K562 (cell line): ENCODE measurements around the gene MRPL27. TPM values are rescaled to one million over a fixed set of nuclear protein-coding genes. Genes with fewer than 3 reads are reported as not detected.

ENCODE experiments used
- ELF2 ChIP-seq: fragments of 250-450 bp; sonication (Bioruptor Pico); IDR thresholded peaks from 2 replicates; pipeline ENCODE4 v1.5.0; 2021; ENCODE audit warnings: mild to moderate bottlenecking
- HNRNPLL ChIP-seq: fragments of 200-400 bp; formaldehyde crosslinking; IDR thresholded peaks from 2 replicates; pipeline ENCODE4 v1.6.1; 2017; ENCODE audit warnings: low read length, low read depth, mild to moderate bottlenecking; ENCODE audit not compliant: poor library complexity, severe bottlenecking
- ILK ChIP-seq: fragments of 450-650 bp; IDR thresholded peaks from 2 replicates; pipeline ENCODE4 v1.6.1; 2016; ENCODE audit warnings: missing genetic modification characterization, low read depth, mild to moderate bottlenecking, missing compliant biosample characterization, moderate library complexity, borderline replicate concordance
- MEIS2 ChIP-seq: fragments of 450-650 bp; IDR thresholded peaks from 2 replicates; pipeline ENCODE4 v1.6.1; 2014; ENCODE audit warnings: mild to moderate bottlenecking; ENCODE audit not compliant: partially characterized antibody
- NFIC ChIP-seq: fragments of 450-650 bp; IDR thresholded peaks from 2 replicates; pipeline ENCODE4 v1.6.1; 2017; ENCODE audit warnings: mild to moderate bottlenecking, inconsistent platforms
- NR1H2 ChIP-seq: sonication (generic); formaldehyde crosslinking; IDR thresholded peaks from 2 replicates; pipeline ENCODE4 v1.4.0; 2020; ENCODE audit warnings: mild to moderate bottlenecking, missing genetic modification reagents
- PTTG1 ChIP-seq: fragments of 450-650 bp; IDR thresholded peaks from 2 replicates; pipeline ENCODE4 v1.6.1; 2016; ENCODE audit warnings: low read depth, mild to moderate bottlenecking, missing genetic modification characterization, missing compliant biosample characterization
- SIN3A ChIP-seq, 2 experiments: fragments of 150-350 bp in 1 of 2; IDR thresholded peaks; 2 replicates each; pipeline ENCODE4 v1.6.1; 2011 to 2016; ENCODE audit warnings: borderline replicate concordance in 2 of 2, low read depth in 2 of 2, low read length in 2 of 2, mild to moderate bottlenecking in 2 of 2, moderate library complexity in 2 of 2; ENCODE audit not compliant: control insufficient read depth in 1 of 2
- SRSF7 ChIP-seq: fragments of 200-400 bp; formaldehyde crosslinking; optimal IDR thresholded peaks from 2 replicates; pipeline ENCODE3; 2017; ENCODE audit warnings: mild to moderate bottlenecking, low read depth, low read length
- ZFP30 ChIP-seq: fragments of 250-450 bp; sonication (Bioruptor Pico); IDR thresholded peaks from 2 replicates; pipeline ENCODE4 v1.8.0; 2022; ENCODE audit warnings: moderate library complexity, mild to moderate bottlenecking, inconsistent platforms, borderline replicate concordance
- ZNF316 ChIP-seq: fragments of 450-650 bp; IDR thresholded peaks from 2 replicates; pipeline ENCODE4 v1.6.1; 2016
- ZNF77 ChIP-seq: fragments of 250-450 bp; sonication (Bioruptor Pico); IDR thresholded peaks from 2 replicates; pipeline ENCODE4 v1.5.0; 2020
- polyA plus RNA-seq, 8 experiments: library from polyadenylated mRNA; depleted of rRNA in 4 of 8; stranded (reverse) in 5 of 8; unstranded in 3 of 8; fragments of >200 nt; fragmentation: Nextera tagmentation in 2 of 8; fragmentation: Illumina TruSeq in 1 of 8; extraction: Ambion mirVana in 2 of 8; extraction: Trizol in 1 of 8; gene quantifications; 2 replicates each; pipeline versions ENCODE4 v1.2.1 to v1.2.3, GENCODE V29; 2011 to 2014; ENCODE audit warnings: inconsistent platforms in 1 of 8, missing spikeins in 1 of 8
- total RNA-seq, 7 experiments: library from RNA; depleted of rRNA in 6 of 7; stranded (reverse); fragments of >200 nt in 6 of 7; fragmentation: Illumina TruSeq in 2 of 7; extraction: Trizol in 2 of 7; gene quantifications; 2 replicates each; pipeline versions ENCODE4 v1.2.1 to v1.2.3, GENCODE V29; 2011 to 2021; ENCODE audit warnings: low replicate concordance in 1 of 7
- TF ChIP-seq, protein P1 (sequence below): fragments of 200-800 bp; sonication (Bioruptor generic); IDR thresholded peaks from 2 replicates; pipeline ENCODE4 v1.6.1; 2017; ENCODE audit warnings: missing genetic modification characterization, missing compliant biosample characterization
- TF ChIP-seq, protein P2 (sequence below): fragments of 450-650 bp; IDR thresholded peaks from 2 replicates; pipeline ENCODE4 v1.6.1; 2017; ENCODE audit warnings: mild to moderate bottlenecking, moderate library complexity
- TF ChIP-seq, protein P3 (sequence below): fragments of 200-400 bp; formaldehyde crosslinking; IDR thresholded peaks from 2 replicates; pipeline ENCODE4 v1.6.1; 2017; ENCODE audit warnings: mild to moderate bottlenecking, low read depth, low read length, moderate library complexity
- TF ChIP-seq, protein P4 (sequence below): fragments of 450-650 bp; IDR thresholded peaks from 2 replicates; pipeline ENCODE4 v1.6.1; 2017; ENCODE audit warnings: antibody characterized with exemption

MRPL27 gene
- total and polyA plus RNA-seq, 9 of the 15 experiments (the other 6 are each of a cell fraction or from before 2014, with no cell fraction given) = 96.3 to 401 (median 142) TPM

DNA sequence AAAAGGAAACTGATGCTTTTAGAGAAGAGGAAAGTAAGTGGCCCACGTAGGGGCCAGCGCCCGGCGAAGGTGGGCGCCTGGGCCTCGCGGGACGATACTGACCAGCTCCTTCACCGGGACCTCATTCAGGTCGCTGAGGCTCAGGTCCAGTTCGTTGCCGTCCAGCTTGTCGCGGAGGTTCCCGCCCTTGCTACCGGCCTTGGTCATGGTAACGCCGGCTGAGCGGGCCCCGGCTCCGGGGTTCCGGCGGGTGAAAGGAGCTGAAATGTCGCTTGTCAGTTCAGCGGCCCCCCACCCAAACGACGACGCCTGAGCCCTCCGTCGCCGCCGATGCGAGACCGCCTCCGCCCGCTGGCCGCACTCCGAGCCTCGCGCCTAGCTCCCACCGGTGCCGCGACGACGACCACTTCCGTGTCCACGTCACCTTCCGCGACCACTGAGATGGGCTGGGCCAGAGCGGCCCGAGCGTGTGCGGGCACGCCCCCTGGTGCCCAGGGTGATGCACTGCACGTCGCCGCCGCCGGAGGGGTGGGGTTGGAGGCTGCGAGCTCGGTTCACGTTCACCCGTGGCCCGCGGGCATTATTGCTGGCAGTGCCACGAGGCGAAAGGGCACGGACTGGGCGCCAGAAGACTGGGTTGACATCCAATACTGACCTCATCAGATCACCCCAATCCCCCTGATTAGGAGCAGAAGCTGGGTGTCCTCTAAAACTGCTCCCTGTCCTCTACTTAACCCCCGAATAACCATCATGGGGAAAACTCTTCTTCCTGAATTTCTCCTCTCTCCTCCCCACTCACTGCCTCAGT is 24.3 kb upstream of the MRPL27 start, which contains the start of gene LRRC59 (continued):
- TF ChIP-seq, protein P1, sequence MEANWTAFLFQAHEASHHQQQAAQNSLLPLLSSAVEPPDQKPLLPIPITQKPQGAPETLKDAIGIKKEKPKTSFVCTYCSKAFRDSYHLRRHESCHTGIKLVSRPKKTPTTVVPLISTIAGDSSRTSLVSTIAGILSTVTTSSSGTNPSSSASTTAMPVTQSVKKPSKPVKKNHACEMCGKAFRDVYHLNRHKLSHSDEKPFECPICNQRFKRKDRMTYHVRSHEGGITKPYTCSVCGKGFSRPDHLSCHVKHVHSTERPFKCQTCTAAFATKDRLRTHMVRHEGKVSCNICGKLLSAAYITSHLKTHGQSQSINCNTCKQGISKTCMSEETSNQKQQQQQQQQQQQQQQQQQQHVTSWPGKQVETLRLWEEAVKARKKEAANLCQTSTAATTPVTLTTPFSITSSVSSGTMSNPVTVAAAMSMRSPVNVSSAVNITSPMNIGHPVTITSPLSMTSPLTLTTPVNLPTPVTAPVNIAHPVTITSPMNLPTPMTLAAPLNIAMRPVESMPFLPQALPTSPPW (CRISPR knock-in tag) = peak; percentile 52
- TF ChIP-seq ZNF316 = no peak
- TF ChIP-seq, protein P2, sequence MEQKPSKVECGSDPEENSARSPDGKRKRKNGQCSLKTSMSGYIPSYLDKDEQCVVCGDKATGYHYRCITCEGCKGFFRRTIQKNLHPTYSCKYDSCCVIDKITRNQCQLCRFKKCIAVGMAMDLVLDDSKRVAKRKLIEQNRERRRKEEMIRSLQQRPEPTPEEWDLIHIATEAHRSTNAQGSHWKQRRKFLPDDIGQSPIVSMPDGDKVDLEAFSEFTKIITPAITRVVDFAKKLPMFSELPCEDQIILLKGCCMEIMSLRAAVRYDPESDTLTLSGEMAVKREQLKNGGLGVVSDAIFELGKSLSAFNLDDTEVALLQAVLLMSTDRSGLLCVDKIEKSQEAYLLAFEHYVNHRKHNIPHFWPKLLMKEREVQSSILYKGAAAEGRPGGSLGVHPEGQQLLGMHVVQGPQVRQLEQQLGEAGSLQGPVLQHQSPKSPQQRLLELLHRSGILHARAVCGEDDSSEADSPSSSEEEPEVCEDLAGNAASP = no peak
- TF ChIP-seq MEIS2 = peak; percentile 16
- no peak for TF ChIP-seq ZFP30 (CRISPR knock-in tag)
- TF ChIP-seq SRSF7 = no peak
- TF ChIP-seq SIN3A (IDR thresholded peaks at IDR 0.05; ENCODE audit: borderline replicate concordance in 2 of 2, control insufficient read depth in 1 of 2, low read depth in 2 of 2, low read length in 2 of 2) = peak; percentile 47 to 75; a peak in 1 of 4 replicates
- TF ChIP-seq ZNF77 (CRISPR knock-in tag) = no peak
- TF ChIP-seq ELF2 = peak; percentile 99
- peak; percentile 58; the same call in 1 of the 2 replicates for TF ChIP-seq NR1H2 (CRISPR knock-in tag)
- TF ChIP-seq PTTG1 (tag) = no peak
- TF ChIP-seq, protein P3, sequence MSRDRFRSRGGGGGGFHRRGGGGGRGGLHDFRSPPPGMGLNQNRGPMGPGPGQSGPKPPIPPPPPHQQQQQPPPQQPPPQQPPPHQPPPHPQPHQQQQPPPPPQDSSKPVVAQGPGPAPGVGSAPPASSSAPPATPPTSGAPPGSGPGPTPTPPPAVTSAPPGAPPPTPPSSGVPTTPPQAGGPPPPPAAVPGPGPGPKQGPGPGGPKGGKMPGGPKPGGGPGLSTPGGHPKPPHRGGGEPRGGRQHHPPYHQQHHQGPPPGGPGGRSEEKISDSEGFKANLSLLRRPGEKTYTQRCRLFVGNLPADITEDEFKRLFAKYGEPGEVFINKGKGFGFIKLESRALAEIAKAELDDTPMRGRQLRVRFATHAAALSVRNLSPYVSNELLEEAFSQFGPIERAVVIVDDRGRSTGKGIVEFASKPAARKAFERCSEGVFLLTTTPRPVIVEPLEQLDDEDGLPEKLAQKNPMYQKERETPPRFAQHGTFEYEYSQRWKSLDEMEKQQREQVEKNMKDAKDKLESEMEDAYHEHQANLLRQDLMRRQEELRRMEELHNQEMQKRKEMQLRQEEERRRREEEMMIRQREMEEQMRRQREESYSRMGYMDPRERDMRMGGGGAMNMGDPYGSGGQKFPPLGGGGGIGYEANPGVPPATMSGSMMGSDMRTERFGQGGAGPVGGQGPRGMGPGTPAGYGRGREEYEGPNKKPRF = no peak
- TF ChIP-seq HNRNPLL = peak; percentile 47
- TF ChIP-seq, protein P4, sequence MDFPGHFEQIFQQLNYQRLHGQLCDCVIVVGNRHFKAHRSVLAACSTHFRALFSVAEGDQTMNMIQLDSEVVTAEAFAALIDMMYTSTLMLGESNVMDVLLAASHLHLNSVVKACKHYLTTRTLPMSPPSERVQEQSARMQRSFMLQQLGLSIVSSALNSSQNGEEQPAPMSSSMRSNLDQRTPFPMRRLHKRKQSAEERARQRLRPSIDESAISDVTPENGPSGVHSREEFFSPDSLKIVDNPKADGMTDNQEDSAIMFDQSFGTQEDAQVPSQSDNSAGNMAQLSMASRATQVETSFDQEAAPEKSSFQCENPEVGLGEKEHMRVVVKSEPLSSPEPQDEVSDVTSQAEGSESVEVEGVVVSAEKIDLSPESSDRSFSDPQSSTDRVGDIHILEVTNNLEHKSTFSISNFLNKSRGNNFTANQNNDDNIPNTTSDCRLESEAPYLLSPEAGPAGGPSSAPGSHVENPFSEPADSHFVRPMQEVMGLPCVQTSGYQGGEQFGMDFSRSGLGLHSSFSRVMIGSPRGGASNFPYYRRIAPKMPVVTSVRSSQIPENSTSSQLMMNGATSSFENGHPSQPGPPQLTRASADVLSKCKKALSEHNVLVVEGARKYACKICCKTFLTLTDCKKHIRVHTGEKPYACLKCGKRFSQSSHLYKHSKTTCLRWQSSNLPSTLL = no peak
- no peak for TF ChIP-seq ILK (tag)
- TF ChIP-seq NFIC = peak; percentile 61
